ENCODE results near the gene TMEM106A. TPM values are rescaled to one million over a fixed set of nuclear protein-coding genes. Genes with fewer than 3 reads are reported as not detected.

TMEM106A gene
- total and polyA plus RNA-seq, 2 of the 13 experiments (the other 11 are each of a cell fraction or from before 2014, with no cell fraction given): 16.9 to 35.9 TPM

- TF ChIP-seq ZNF746 (CRISPR knock-in tag; IDR thresholded peaks at IDR 0.05) (peak; percentile 73; the same call in 1 of the 2 replicates), ZNF629 (CRISPR knock-in tag; conservative IDR thresholded peaks at IDR 0.05) (no peak; the same call in none of the 2 replicates), TRIM22 (IDR thresholded peaks at IDR 0.05) (no peak), ZNF446 (CRISPR knock-in tag; IDR thresholded peaks at IDR 0.05) (peak; percentile 78; the same call in 1 of the 2 replicates), HNRNPL (IDR thresholded peaks at IDR 0.05; ENCODE audit: low read depth, low read length) (no peak), ZNF644 (CRISPR knock-in tag; IDR thresholded peaks at IDR 0.05; ENCODE audit: low read depth) (0 out of 2 replicates have a peak, but pooled peaks have one; percentile 37), HNRNPK (IDR thresholded peaks at IDR 0.05; ENCODE audit: low read depth, low read length, poor library complexity, severe bottlenecking) (no peak), ZNF784 (CRISPR knock-in tag; IDR thresholded peaks at IDR 0.05; ENCODE audit: borderline replicate concordance) (no peak), USF2 (IDR thresholded peaks at IDR 0.05; ENCODE audit: low read depth, low read length) (peak; percentile 80), USF2 (CRISPR knock-in tag; IDR thresholded peaks at IDR 0.05; ENCODE audit: borderline replicate concordance) (peak; percentile 75), EP300 (IDR thresholded peaks at IDR 0.05; ENCODE audit: low read depth in 2 of 2, low read length in 2 of 2) (peak; percentile 54 to 88; a peak in 3 of 4 replicates), EP300 (CRISPR knock-in tag; IDR thresholded peaks at IDR 0.05; ENCODE audit: borderline replicate concordance) (0 out of 2 replicates have a peak, but pooled peaks have one; percentile 39), ZBTB38 (CRISPR knock-in tag; IDR thresholded peaks at IDR 0.05) (peak; percentile 54; the same call in 1 of the 2 replicates), ZBTB25 (CRISPR knock-in tag; IDR thresholded peaks at IDR 0.05) (peak; percentile 37), ZBTB1 (CRISPR knock-in tag; IDR thresholded peaks at IDR 0.05; ENCODE audit: borderline replicate concordance) (no peak), MED13 (CRISPR knock-in tag; IDR thresholded peaks at IDR 0.05) (peak; percentile 81; the same call in 1 of the 2 replicates), ATM (IDR thresholded peaks at IDR 0.05; ENCODE audit: borderline replicate concordance) (no peak), PITX1 (CRISPR knock-in tag; IDR thresholded peaks at IDR 0.05) (peak; percentile 65), ZNF432 (CRISPR knock-in tag; IDR thresholded peaks at IDR 0.05; ENCODE audit: borderline replicate concordance) (no peak), ZNF414 (CRISPR knock-in tag; IDR thresholded peaks at IDR 0.05) (peak; percentile 89), ASH2L (IDR thresholded peaks at IDR 0.05; ENCODE audit: insufficient read length, low read depth, low read length) (peak; percentile 95)
Measured at GRCh38 chr17:43216762-43217613, 5.3 kb downstream of the TMEM106A start (continued).

All from HepG2 (cell line).